PC-3 (cell line): ENCODE results near the gene MYLK. TPM values are rescaled to one million over a fixed set of nuclear protein-coding genes. Genes with fewer than 3 reads are reported as not detected.

Source experiments
- ATAC-seq: fragments of 200-7000 bp; cut with Tn5 transposase; 2 replicates; pipeline ENCODE4 v1.9.1; 2020; ENCODE audit warnings: mild to moderate bottlenecking, moderate library complexity
- BruUV-seq: library from RNA; stranded (reverse); fragments of 400-500 nt; replicated peaks from 2 replicates; lab custom pipeline; 2021; lab: Mats Ljungman, UMichigan
- CTCF ChIA-PET: fragments of 300-600 bp; sonication (Branson Sonifier 250); formaldehyde crosslinking; loops from one replicate; lab custom pipeline; 2022; ENCODE audit warnings: antibody characterized with exemption; lab: Charles Lee
- POLR2A ChIA-PET: fragments of 300-600 bp; sonication (Branson Sonifier 250); formaldehyde crosslinking; loops from one replicate; lab custom pipeline; 2022; ENCODE audit warnings: antibody characterized with exemption; ENCODE audit not compliant: unreplicated experiment; lab: Charles Lee
- DNase-seq: peaks from one replicate; pipeline ENCODE4 v3.0.0-alpha.2; 2015
- H2AFZ ChIP-seq: fragments of 300-600 bp; sonication (generic); 2 replicates; pipeline ENCODE4 v1.6.0; 2016; ENCODE audit warnings: antibody characterized with exemption, low read length
- H3F3A ChIP-seq: fragments of 300-600 bp; sonication (generic); one replicate; pipeline ENCODE4 v1.6.0; 2017; ENCODE audit warnings: antibody characterized with exemption, low read length, control low read depth, mild to moderate bottlenecking; ENCODE audit not compliant: unreplicated experiment
- H3K27ac ChIP-seq: fragments of 300-600 bp; sonication (generic); 2 replicates; pipeline ENCODE4 v1.5.1; 2016; ENCODE audit warnings: mild to moderate bottlenecking, low read length
- H3K27me3 ChIP-seq: fragments of 300-600 bp; sonication (generic); 2 replicates; pipeline ENCODE4 v1.6.1; 2016; ENCODE audit warnings: low read length, mixed read lengths
- H3K36me3 ChIP-seq: fragments of 300-600 bp; sonication (generic); 2 replicates; pipeline ENCODE4 v1.6.1; 2016; ENCODE audit warnings: low read depth, mixed run types, low read length, mixed read lengths
- H3K4me1 ChIP-seq: fragments of 300-600 bp; sonication (generic); 2 replicates; pipeline ENCODE4 v1.5.1; 2016; ENCODE audit warnings: low read length; ENCODE audit not compliant: insufficient read depth
- H3K4me2 ChIP-seq: fragments of 300-600 bp; sonication (generic); 2 replicates; pipeline ENCODE4 v1.6.0; 2016; ENCODE audit warnings: low read length
- H3K4me3 ChIP-seq: fragments of 300-600 bp; sonication (generic); 2 replicates; pipeline ENCODE4 v1.5.1; 2016; ENCODE audit warnings: mild to moderate bottlenecking, low read length, mixed read lengths
- H3K79me2 ChIP-seq: fragments of 300-600 bp; sonication (generic); 2 replicates; pipeline ENCODE4 v1.6.1; 2017; ENCODE audit warnings: low read length, mixed read lengths
- H3K9ac ChIP-seq: fragments of 300-600 bp; sonication (generic); 2 replicates; pipeline ENCODE4 v1.6.0; 2016; ENCODE audit warnings: mild to moderate bottlenecking, low read length
- H3K9me2 ChIP-seq: fragments of 300-600 bp; sonication (generic); replicated peaks from 2 replicates; pipeline ENCODE4 v1.6.1; 2016; ENCODE audit warnings: mixed run types, low read length, mixed read lengths
- H3K9me3 ChIP-seq: fragments of 300-600 bp; sonication (generic); 2 replicates; pipeline ENCODE4 v1.6.1; 2016; ENCODE audit warnings: low read length, mixed read lengths
- H4K20me1 ChIP-seq: fragments of 300-600 bp; sonication (generic); 2 replicates; pipeline ENCODE4 v1.6.1; 2016; ENCODE audit warnings: low read length, mixed read lengths
- EZH2 ChIP-seq: fragments of 300-600 bp; sonication (generic); IDR thresholded peaks from one replicate; pipeline ENCODE4 v1.6.1; 2017; ENCODE audit warnings: antibody characterized with exemption, mild to moderate bottlenecking, low read length; ENCODE audit not compliant: unreplicated experiment
- EZH2phosphoT487 ChIP-seq: fragments of 300-600 bp; sonication (generic); IDR thresholded peaks from 2 replicates; pipeline ENCODE4 v1.6.1; 2018; ENCODE audit warnings: mild to moderate bottlenecking, antibody characterized with exemption, low read length, borderline replicate concordance
- intact Hi-C: fragments of 100-400 bp; cut with micrococcal nuclease; formaldehyde crosslinking; loops from 2 replicates; pipeline ENCODE4 v1.9.0; 2023
- total RNA-seq: library from RNA; depleted of rRNA; stranded (reverse); fragments of >200 nt; gene quantifications from 2 replicates; pipeline ENCODE4 v1.2.3, GENCODE V29; 2014
- TF ChIP-seq, protein P1 (sequence below): fragments of 300-600 bp; sonication (generic); conservative IDR thresholded peaks from 2 replicates; pipeline ENCODE4 v1.5.1; 2017; ENCODE audit warnings: antibody characterized with exemption, low read depth, mild to moderate bottlenecking, low read length

Gene MYLK
- total RNA-seq, 1 experiment from 2014 or later, result 6.9 TPM

- no peaks in the 10 kb centered on the region for H3K9me2 ChIP-seq
- no peak overlapping the region for H3K4me3 ChIP-seq
- CTCF ChIA-PET, result no interaction called here
- H3K36me3 ChIP-seq, result no peaks in the 10 kb centered on the region
- no peak overlapping the region for H3K27ac ChIP-seq
- no peak overlapping the region for H2AFZ ChIP-seq
- no peak for DNase-seq
- H3K27me3 ChIP-seq, result no peaks in the 10 kb centered on the region
- intact Hi-C loops, result no loop called here
- no peaks in the 10 kb centered on the region for H3K79me2 ChIP-seq
- no peak overlapping the region for H3K9ac ChIP-seq
- no peaks in the 10 kb centered on the region for H3F3A ChIP-seq
- POLR2A ChIA-PET, result no interaction called here
- no peak overlapping the region for H3K4me2 ChIP-seq
- no peak for ATAC-seq
- peaks cover 26% of the 10 kb centered on the region for H3K4me1 ChIP-seq
- no peaks in the 10 kb centered on the region for H3K9me3 ChIP-seq
- BruUV-seq, result no TSS peak
- H4K20me1 ChIP-seq, result no peaks in the 10 kb centered on the region
- TF ChIP-seq EZH2 (no peak), EZH2phosphoT487 (no peak)
- TF ChIP-seq, protein P1, sequence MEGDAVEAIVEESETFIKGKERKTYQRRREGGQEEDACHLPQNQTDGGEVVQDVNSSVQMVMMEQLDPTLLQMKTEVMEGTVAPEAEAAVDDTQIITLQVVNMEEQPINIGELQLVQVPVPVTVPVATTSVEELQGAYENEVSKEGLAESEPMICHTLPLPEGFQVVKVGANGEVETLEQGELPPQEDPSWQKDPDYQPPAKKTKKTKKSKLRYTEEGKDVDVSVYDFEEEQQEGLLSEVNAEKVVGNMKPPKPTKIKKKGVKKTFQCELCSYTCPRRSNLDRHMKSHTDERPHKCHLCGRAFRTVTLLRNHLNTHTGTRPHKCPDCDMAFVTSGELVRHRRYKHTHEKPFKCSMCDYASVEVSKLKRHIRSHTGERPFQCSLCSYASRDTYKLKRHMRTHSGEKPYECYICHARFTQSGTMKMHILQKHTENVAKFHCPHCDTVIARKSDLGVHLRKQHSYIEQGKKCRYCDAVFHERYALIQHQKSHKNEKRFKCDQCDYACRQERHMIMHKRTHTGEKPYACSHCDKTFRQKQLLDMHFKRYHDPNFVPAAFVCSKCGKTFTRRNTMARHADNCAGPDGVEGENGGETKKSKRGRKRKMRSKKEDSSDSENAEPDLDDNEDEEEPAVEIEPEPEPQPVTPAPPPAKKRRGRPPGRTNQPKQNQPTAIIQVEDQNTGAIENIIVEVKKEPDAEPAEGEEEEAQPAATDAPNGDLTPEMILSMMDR, result no peak
Measured at GRCh38 chr3:123760817-123761216, 123.3 kb downstream of the MYLK start.

GRCh38 chr3:123759871-123760270 lies 124.3 kb downstream of the MYLK start:
- Histone ChIP-seq H3K27me3 (no peaks in the 10 kb centered on the region), H3K27ac (no peak overlapping the region), H3K79me2 (no peaks in the 10 kb centered on the region), H3F3A (no peaks in the 10 kb centered on the region), H2AFZ (no peak overlapping the region), H3K4me1 (peaks cover 26% of the 10 kb centered on the region), H3K9me2 (no peaks in the 10 kb centered on the region), H3K4me3 (no peak overlapping the region), H3K36me3 (no peaks in the 10 kb centered on the region), H3K4me2 (no peak overlapping the region), H3K9ac (no peak overlapping the region), H3K9me3 (no peaks in the 10 kb centered on the region), H4K20me1 (no peaks in the 10 kb centered on the region)
- DNase-seq (no peak), ATAC-seq (no peak)
- POLR2A ChIA-PET, result no interaction called here
- intact Hi-C loops, result loop anchor here (5.0 kb wide), 1 partner anchor 122 kb away; the partner anchor contains the start of gene MYLK
- TF ChIP-seq, protein P1, result no peak
- TF ChIP-seq EZH2 (no peak), EZH2phosphoT487 (no peak)
- no TSS peak for BruUV-seq
- CTCF ChIA-PET, result interaction anchor here (0.6 kb wide), 1 partner anchor 1570 kb away, joined by 3 read pairs; no protein-coding TSS in a partner anchor

DNA sequence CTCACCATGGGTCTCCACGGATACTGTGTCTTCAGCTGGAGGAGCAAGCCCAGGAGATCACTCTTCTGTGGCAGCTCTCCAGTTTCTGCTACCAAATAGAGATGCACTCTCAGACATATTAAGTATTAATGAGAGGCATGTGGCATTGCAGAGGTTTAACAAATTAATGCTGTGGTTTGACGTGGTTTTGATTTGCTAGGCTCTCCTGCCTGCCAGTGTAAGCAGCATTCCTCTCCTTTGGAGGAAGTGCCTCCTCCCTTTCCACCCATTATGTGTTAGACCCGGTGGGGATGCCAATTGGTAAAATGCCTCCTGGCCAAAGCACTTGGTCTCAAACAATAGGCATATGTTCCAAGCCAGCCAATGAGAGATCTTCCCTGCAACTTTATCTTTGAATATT lies 124.8 kb downstream of the MYLK start:
- ATAC-seq, result no peak
- no peak overlapping the region for H3K4me3 ChIP-seq
- H4K20me1 ChIP-seq, result no peaks in the 10 kb centered on the region
- H3K4me2 ChIP-seq, result no peak overlapping the region
- H3F3A ChIP-seq, result no peaks in the 10 kb centered on the region
- H3K27me3 ChIP-seq, result no peaks in the 10 kb centered on the region
- peaks cover 26% of the 10 kb centered on the region for H3K4me1 ChIP-seq
- no peaks in the 10 kb centered on the region for H3K9me2 ChIP-seq
- TF ChIP-seq, protein P1, result no peak
- TF ChIP-seq EZH2, result no peak
- no peak for TF ChIP-seq EZH2phosphoT487
- no TSS peak for BruUV-seq
- CTCF ChIA-PET, result interaction anchor here (0.6 kb wide), 1 partner anchor 1569 kb away, joined by 3 read pairs; no protein-coding TSS in a partner anchor
- no peak overlapping the region for H3K9ac ChIP-seq
- H2AFZ ChIP-seq, result no peak overlapping the region
- H3K79me2 ChIP-seq, result no peaks in the 10 kb centered on the region
- POLR2A ChIA-PET, result no interaction called here
- H3K27ac ChIP-seq, result no peak overlapping the region
- no peaks in the 10 kb centered on the region for H3K9me3 ChIP-seq
- H3K36me3 ChIP-seq, result no peaks in the 10 kb centered on the region
- no peak for DNase-seq
- intact Hi-C loops, result loop anchor here (5.0 kb wide), 1 partner anchor 123 kb away; the partner anchor contains the start of gene MYLK
